ENCODE data around the gene BNIP5.

- TF ChIP-seq, protein P1, sequence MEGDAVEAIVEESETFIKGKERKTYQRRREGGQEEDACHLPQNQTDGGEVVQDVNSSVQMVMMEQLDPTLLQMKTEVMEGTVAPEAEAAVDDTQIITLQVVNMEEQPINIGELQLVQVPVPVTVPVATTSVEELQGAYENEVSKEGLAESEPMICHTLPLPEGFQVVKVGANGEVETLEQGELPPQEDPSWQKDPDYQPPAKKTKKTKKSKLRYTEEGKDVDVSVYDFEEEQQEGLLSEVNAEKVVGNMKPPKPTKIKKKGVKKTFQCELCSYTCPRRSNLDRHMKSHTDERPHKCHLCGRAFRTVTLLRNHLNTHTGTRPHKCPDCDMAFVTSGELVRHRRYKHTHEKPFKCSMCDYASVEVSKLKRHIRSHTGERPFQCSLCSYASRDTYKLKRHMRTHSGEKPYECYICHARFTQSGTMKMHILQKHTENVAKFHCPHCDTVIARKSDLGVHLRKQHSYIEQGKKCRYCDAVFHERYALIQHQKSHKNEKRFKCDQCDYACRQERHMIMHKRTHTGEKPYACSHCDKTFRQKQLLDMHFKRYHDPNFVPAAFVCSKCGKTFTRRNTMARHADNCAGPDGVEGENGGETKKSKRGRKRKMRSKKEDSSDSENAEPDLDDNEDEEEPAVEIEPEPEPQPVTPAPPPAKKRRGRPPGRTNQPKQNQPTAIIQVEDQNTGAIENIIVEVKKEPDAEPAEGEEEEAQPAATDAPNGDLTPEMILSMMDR (IDR thresholded peaks at IDR 0.05): no peak
- no peak for TF ChIP-seq POLR2A (IDR thresholded peaks at IDR 0.05)
Measured at GRCh38 chr6:36381502-36382389, 45.1 kb upstream of the BNIP5 start.
